Activated CD4-positive, alpha-beta T cell treated with anti-CD3 and anti-CD28 coated beads for 36 hours (primary cell): ENCODE results near the gene AMPH. TPM values are rescaled to one million over a fixed set of nuclear protein-coding genes. Genes with fewer than 3 reads are reported as not detected.
"Not testable (repeated sequence)": the region's sequence is repeated elsewhere in the genome, so short reads cannot be mapped to it uniquely, and the experiment has no call there.

ENCODE experiments used
- ATAC-seq: fragments of 200-7000 bp; cut with Tn5 transposase; one replicate; pipeline ENCODE4 v1.10.0; 2021; ENCODE audit warnings: mild to moderate bottlenecking, moderate library complexity
- CTCF ChIA-PET: fragments of 350-600 bp; sonication (Branson Sonifier 250); formaldehyde crosslinking; loops from one replicate; lab custom pipeline; 2021; ENCODE audit warnings: antibody characterized with exemption; lab: Charles Lee
- POLR2A ChIA-PET: fragments of 350-600 bp; sonication (Branson Sonifier 250); formaldehyde crosslinking; loops from one replicate; lab custom pipeline; 2021; ENCODE audit warnings: antibody characterized with exemption, inconsistent platforms; lab: Charles Lee
- DNase-seq: peaks from one replicate; pipeline ENCODE4 v3.0.0-alpha.2; 2020
- H3K27ac Mint-ChIP-seq: one replicate; pipeline ENCODE4 v1.8.0; 2021; ENCODE audit warnings: mixed read lengths
- H3K27me3 Mint-ChIP-seq: one replicate; pipeline ENCODE4 v1.8.0; 2021; ENCODE audit warnings: mixed read lengths
- H3K36me3 Mint-ChIP-seq: one replicate; pipeline ENCODE4 v1.8.0; 2021; ENCODE audit warnings: low read depth, mixed read lengths
- H3K4me1 Mint-ChIP-seq: one replicate; pipeline ENCODE4 v1.8.0; 2021; ENCODE audit warnings: mixed read lengths
- H3K4me3 Mint-ChIP-seq: one replicate; pipeline ENCODE4 v1.8.0; 2021; ENCODE audit warnings: mild to moderate bottlenecking, moderate library complexity, mixed read lengths
- H3K9me3 Mint-ChIP-seq: one replicate; pipeline ENCODE4 v1.8.0; 2021; ENCODE audit warnings: low read depth, mixed read lengths
- intact Hi-C, 2 experiments: fragments of 100-400 bp; cut with DNase I in 1 of 2; cut with micrococcal nuclease in 1 of 2; formaldehyde crosslinking; loops; one replicate each; pipeline versions ENCODE4 v1.14.2 to v1.15.1; 2022 to 2024; cut with DNase I, micrococcal nuclease
- total RNA-seq, 2 experiments: library from RNA; stranded (reverse); gene quantifications; one replicate each; pipeline ENCODE4 v1.2.3, GENCODE V29; 2021

Gene AMPH
- total RNA-seq, 2 experiments from 2014 or later = 0.07 TPM; not detected in 1

DNA sequence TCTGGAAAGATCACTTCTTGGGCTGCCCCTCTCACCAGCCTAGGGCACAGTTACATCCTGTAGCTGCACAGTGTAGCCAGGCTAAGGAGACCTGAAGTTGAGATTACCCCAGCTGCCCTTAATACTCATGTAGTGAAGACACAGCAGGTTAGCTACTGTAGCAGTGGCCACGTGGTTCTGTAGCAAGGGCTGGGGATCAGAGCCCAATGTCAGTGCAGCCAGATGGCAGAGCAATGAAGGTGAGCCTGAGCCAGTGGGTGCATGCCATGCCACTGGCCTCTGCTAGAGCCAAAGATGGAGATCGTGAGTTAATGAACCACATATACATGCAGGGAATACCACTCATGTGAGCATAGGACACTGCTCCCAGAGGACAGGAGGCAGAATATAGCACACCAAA is 15.5 kb downstream of the AMPH start:
- intact Hi-C loops = no loop called here
- no peak for ATAC-seq
- DNase-seq = no peak
- Mint-ChIP-seq H3K4me1 (no peaks in the 10 kb centered on the region), H3K27me3 (peaks cover 3% of the 10 kb centered on the region), H3K9me3 (no peaks in the 10 kb centered on the region), H3K36me3 (no peaks in the 10 kb centered on the region), H3K27ac (no peak overlapping the region), H3K4me3 (no peak overlapping the region)
- ChIA-PET POLR2A (no interaction called here), CTCF (no interaction called here)

DNA sequence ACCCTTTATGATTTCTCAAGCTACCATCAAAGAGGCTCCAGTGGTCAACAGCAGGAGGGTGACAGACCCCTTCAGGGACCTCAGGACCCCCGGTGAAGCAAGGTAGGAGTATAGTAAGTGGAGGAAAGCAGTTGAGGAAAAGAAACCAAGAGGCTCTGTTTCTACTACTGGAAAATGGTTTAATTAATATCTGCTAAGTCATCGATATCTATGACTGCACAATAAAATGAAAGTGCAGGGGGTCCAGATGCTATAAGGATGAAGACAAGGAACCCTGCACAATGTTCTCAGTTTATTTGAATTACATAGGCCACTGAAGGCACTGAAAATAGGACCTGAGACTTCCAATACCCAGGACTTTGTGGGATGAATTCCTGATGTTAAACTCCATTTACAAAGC is 23.7 kb downstream of the AMPH start:
- peaks cover 8% of the 10 kb centered on the region for H3K27me3 Mint-ChIP-seq
- CTCF ChIA-PET = no interaction called here
- no peaks in the 10 kb centered on the region for H3K36me3 Mint-ChIP-seq

DNA sequence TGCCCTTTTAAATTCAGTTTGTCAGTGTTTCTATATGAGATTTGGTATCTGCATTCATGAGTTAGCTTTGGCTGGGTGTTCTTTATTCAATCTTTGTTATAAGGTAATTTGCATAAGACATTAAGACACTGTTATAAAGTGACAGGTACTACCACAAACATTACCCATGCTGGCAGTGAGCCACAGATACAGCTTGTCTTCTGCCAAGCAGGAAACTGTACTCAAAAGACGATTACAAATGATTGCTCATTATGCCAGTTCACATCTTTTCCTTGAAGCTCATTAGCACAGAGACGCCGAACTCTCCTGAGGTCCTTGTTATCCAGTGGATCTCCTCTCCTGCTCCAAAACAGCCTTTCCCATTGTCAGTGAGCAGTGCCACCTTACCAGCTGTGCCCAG is 30.4 kb downstream of the AMPH start:
- POLR2A ChIA-PET = no interaction called here
- H3K27ac Mint-ChIP-seq = no peak overlapping the region
- CTCF ChIA-PET = no interaction called here
- H3K4me3 Mint-ChIP-seq = no peak overlapping the region
- intact Hi-C loops = no loop called here
- DNase-seq = peak; percentile 12
- no peaks in the 10 kb centered on the region for H3K9me3 Mint-ChIP-seq
- no peaks in the 10 kb centered on the region for H3K4me1 Mint-ChIP-seq
- H3K36me3 Mint-ChIP-seq = no peaks in the 10 kb centered on the region
- H3K27me3 Mint-ChIP-seq = peaks cover 4% of the 10 kb centered on the region
- no peak for ATAC-seq

More for the DNA sequence above, 23.7 kb downstream of the AMPH start:
- ATAC-seq (no peak), DNase-seq (no peak)
- H3K4me3 Mint-ChIP-seq = no peak overlapping the region
- no peak overlapping the region for H3K27ac Mint-ChIP-seq
- H3K9me3 Mint-ChIP-seq = no peaks in the 10 kb centered on the region
- H3K4me1 Mint-ChIP-seq = no peaks in the 10 kb centered on the region
- intact Hi-C loops = no loop called here
- POLR2A ChIA-PET = no interaction called here

DNA sequence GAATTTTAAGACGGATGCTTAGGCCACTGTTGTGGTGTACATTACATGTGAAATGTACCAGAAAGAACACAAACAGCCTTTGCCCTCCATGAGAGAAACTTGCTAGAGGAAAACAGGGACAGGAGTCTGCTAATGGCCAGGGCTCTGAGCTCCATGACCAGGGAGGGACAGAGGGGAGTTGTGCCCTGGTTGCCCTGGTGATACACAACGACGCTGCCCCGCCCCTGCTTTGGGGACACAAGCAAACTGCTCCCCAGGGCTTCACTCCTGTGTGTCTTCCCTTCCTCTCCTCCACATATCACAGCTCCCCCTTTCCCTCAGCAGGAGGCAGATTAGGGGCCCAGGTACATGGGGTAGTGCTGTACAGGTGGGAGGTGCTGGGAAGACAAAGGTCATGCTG is 36.2 kb downstream of the AMPH start:
- intact Hi-C loops = no loop called here
- POLR2A ChIA-PET = no interaction called here
- DNase-seq (no peak), ATAC-seq (no peak)
- H3K4me1 Mint-ChIP-seq = no peaks in the 10 kb centered on the region
- no peak overlapping the region for H3K4me3 Mint-ChIP-seq
- CTCF ChIA-PET = no interaction called here
- no peak overlapping the region for H3K27ac Mint-ChIP-seq
- no peaks in the 10 kb centered on the region for H3K27me3 Mint-ChIP-seq
- H3K9me3 Mint-ChIP-seq = no peaks in the 10 kb centered on the region
- H3K36me3 Mint-ChIP-seq = no peaks in the 10 kb centered on the region

DNA sequence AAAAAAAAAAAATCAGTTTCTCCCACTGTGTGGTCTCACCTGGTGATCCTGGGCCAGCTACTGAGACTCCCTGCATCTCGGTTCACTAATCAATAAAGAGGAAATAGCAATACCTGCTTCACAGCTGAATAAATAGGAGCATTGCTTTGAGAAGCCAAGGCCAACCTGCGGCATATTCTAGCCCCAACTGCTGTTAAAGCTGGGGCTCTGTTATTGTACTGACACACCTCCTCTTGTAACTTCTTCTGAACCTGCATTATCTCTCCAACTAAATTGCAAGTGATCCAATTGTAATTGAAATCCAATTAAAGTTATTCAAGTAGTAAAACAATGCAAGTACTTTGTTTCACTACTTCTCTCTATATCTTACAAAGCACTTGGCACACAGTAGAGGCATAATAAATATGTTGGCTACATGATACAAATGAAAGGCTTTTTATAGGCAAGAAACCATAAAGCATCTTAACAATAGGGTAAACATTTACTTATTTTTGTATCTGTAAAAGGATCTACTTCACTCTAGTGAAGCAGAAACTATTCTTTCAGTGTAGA is 38.4 kb downstream of the AMPH start:
- CTCF ChIA-PET = interaction anchor here (0.8 kb wide), 1 partner anchor 40 kb away, joined by 4 read pairs; no protein-coding TSS in a partner anchor

DNA sequence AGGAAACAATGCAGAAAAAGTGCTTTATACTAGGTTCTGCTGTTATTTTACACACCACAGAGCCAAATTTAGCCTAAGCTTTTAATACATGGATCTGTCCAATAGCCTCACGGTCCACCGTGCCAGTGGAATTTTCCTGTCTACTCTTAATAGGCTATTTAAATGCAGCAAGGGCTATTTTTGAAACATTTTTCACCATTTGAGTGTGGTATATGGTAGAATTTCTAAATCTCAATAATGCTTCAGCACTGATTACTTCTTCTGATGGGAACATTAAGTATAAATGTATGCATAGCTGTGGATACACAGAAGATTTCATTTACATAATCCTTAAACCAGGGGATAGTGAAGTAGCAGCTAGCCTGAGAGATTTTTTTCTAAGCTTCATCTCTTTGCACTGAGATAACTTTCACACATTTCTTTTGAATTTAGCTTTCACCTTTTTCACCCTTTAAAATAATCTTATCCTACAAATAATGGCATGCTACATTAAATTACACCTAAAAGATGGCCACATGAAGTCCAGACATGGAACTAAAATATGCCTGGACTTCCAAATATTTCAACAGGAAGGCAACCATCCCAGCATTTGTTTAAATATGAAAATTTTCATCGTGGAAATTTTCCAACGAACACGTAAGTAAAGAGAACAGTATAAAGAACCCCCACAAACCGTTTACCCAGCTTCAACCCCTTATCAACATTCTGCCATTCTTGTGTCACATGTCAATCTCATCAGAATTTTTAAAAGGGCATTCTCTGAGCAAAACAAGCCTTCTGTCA is 45.4 kb downstream of the AMPH start:
- DNase-seq (no peak), ATAC-seq (no peak)
- intact Hi-C loops = no loop called here
- Mint-ChIP-seq H3K36me3 (no peaks in the 10 kb centered on the region), H3K4me1 (no peaks in the 10 kb centered on the region), H3K9me3 (no peaks in the 10 kb centered on the region), H3K27ac (no peak overlapping the region), H3K4me3 (no peak overlapping the region), H3K27me3 (peaks cover 4% of the 10 kb centered on the region)
- ChIA-PET POLR2A (interaction anchor here (0.6 kb wide), 1 partner anchor 147 kb away, joined by 3 read pairs; no protein-coding TSS in a partner anchor), CTCF (no interaction called here)

More for the DNA sequence above, 38.4 kb downstream of the AMPH start:
- ATAC-seq (no peak), DNase-seq (no peak)
- intact Hi-C loops = no loop called here
- H3K27ac Mint-ChIP-seq = no peak overlapping the region
- no peaks in the 10 kb centered on the region for H3K36me3 Mint-ChIP-seq
- no peaks in the 10 kb centered on the region for H3K27me3 Mint-ChIP-seq
- no peak overlapping the region for H3K4me3 Mint-ChIP-seq
- POLR2A ChIA-PET = no interaction called here
- no peaks in the 10 kb centered on the region for H3K9me3 Mint-ChIP-seq
- H3K4me1 Mint-ChIP-seq = no peaks in the 10 kb centered on the region

DNA sequence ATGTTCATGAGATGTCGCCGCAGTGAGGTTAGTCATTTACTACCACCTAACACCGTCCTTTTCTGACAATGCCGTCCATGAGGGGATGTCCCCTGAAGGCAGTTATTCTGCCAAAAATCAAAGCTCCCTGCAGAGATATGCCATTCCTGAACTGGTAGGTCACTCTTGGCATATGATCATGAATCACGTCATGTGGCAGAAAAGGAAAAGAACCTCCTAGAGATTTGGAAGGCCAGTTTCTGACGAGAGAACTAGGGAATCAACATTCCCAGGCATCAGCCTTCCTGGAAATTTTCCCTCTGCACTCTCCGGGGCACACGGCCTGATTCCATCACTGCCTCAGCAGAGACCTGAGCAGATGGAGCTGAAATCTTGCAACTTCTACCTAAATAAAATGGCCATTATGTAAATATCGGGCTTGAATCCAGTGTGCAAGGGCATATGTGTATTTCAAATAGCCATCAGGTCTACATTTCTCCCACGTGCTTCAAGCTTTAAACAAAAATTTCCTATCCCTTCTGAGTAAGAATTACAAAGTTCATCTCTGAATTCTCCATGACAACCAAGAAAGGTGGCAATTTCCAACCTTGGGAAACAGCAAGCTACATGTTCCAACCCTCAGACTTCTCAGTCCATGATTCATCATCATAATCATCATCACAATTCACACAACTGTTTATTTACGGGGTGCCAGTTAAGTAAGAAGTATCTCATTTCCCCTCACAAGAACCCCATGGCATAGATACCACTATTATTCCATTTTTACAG is 46.5 kb downstream of the AMPH start:
- DNase-seq (no peak), ATAC-seq (no peak)
- ChIA-PET POLR2A (no interaction called here), CTCF (no interaction called here)
- Mint-ChIP-seq H3K4me3 (no peak overlapping the region), H3K4me1 (no peaks in the 10 kb centered on the region), H3K36me3 (no peaks in the 10 kb centered on the region), H3K27ac (no peak overlapping the region), H3K9me3 (no peaks in the 10 kb centered on the region), H3K27me3 (peaks cover 4% of the 10 kb centered on the region)
- intact Hi-C loops = no loop called here

DNA sequence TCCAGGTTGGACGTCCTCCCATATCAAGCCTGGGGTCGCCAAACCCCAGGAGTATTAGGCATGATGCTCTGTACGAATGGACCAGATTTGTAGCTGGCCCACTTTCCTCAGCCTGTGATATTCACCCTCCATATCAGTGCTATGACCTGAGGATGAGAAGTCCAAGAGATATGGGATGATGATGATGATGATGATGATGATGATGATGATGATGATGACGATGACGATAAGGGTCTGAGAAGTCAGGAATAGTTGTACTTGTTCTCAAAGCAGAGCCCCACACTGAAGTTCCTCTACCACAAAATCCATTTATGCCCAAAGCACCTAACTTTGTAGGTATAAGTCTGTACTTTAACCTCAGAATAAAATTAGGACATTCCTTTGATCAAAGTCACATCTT is 50.7 kb downstream of the AMPH start:
- no peak for DNase-seq
- CTCF ChIA-PET = interaction anchor here (0.7 to 0.8 kb wide), 2 partner anchors 34 to 37 kb away, joined by 3 to 4 read pairs; no protein-coding TSS in a partner anchor
- Mint-ChIP-seq H3K9me3 (peaks cover 5% of the 10 kb centered on the region), H3K4me3 (no peak overlapping the region), H3K4me1 (no peaks in the 10 kb centered on the region), H3K36me3 (no peaks in the 10 kb centered on the region), H3K27me3 (peaks cover 3% of the 10 kb centered on the region), H3K27ac (no peak overlapping the region)
- intact Hi-C loops = no loop called here
- ATAC-seq = no peak
- POLR2A ChIA-PET = no interaction called here

DNA sequence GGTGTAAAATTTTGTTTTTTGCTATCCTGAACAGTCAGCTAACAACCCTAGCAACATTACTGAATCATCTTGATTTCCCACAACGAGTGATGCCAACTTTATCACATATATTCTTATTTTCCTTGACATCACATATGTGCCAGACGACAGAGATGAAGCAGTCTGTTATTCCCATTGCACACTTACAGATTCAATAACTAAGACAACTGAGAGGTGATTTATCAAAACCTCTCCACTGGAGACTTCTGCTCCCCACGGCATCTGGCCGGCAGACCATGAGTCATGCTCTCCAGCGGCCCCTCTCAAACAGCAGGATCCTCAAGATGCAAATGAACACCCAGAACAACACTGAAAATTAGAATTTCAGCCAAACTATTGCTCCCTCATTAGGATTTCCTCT is 57.1 kb downstream of the AMPH start:
- ATAC-seq = no peak
- no peak for DNase-seq
- intact Hi-C loops = no loop called here
- no peaks in the 10 kb centered on the region for H3K36me3 Mint-ChIP-seq
- H3K9me3 Mint-ChIP-seq = peaks cover 7% of the 10 kb centered on the region
- ChIA-PET CTCF (interaction anchor here (0.8 kb wide), 1 partner anchor 9 kb away, joined by 3 read pairs; no protein-coding TSS in a partner anchor), POLR2A (no interaction called here)
- no peaks in the 10 kb centered on the region for H3K4me1 Mint-ChIP-seq
- no peak overlapping the region for H3K27ac Mint-ChIP-seq
- H3K4me3 Mint-ChIP-seq = no peak overlapping the region
- no peaks in the 10 kb centered on the region for H3K27me3 Mint-ChIP-seq

DNA sequence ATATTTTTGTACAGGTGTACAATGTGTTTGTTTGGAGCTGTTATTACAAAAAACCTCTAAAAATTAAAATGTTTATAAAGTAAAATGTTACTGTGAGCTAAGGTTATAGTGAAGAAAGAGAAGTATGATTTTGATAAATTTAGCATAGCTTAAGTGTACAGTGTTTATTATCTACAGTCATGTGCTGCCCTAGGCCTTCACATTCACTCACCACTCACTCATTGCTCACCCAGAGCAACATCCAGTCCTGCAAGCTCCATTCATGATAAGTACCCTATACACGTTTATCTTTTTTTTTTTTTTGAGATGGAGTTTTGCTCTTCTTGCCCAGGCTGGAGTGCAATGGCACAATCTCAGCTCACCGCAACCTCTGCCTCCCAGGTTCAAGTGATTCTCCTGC is 59.6 kb downstream of the AMPH start:
- DNase-seq, intact Hi-C loops, H3K27ac Mint-ChIP-seq, H3K4me1 Mint-ChIP-seq, H3K27me3 Mint-ChIP-seq, ATAC-seq, H3K9me3 Mint-ChIP-seq, H3K4me3 Mint-ChIP-seq, POLR2A ChIA-PET, H3K36me3 Mint-ChIP-seq: not testable (repeated sequence)
- CTCF ChIA-PET = interaction anchor here (0.9 kb wide), 1 partner anchor 89 kb away, joined by 3 read pairs; no protein-coding TSS in a partner anchor

DNA sequence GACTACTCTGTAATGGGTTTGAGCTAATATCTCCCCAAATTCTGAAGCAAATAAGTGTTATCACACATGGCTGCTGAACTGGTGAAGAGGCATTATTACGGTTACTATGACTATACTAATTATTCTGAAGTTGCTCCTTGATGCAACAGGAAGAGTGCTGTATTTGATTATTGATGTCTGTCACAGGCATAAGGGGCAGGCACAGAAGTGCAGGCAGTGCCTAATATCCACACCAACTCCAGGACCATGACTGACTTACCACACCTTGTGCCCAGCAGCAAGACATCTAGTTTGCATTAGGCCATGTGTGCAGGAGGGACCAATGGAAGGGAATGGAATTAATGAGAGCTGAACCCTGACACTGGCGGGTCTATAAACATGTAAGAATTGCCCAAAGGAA is 62.7 kb downstream of the AMPH start:
- CTCF ChIA-PET = interaction anchor here (1.1 kb wide), 1 partner anchor 14 kb away, joined by 3 read pairs; no protein-coding TSS in a partner anchor
- H3K27ac Mint-ChIP-seq = no peak overlapping the region

More for the DNA sequence above, 62.7 kb downstream of the AMPH start:
- no peaks in the 10 kb centered on the region for H3K9me3 Mint-ChIP-seq
- no peak overlapping the region for H3K4me3 Mint-ChIP-seq
- DNase-seq (no peak), ATAC-seq (no peak)
- intact Hi-C loops = no loop called here
- no peaks in the 10 kb centered on the region for H3K36me3 Mint-ChIP-seq
- H3K4me1 Mint-ChIP-seq = no peaks in the 10 kb centered on the region
- POLR2A ChIA-PET = no interaction called here
- peaks cover 3% of the 10 kb centered on the region for H3K27me3 Mint-ChIP-seq
